ENCODE results near the gene TEC.
A peak's percentile ranks its signal among the peaks of the same experiment; 100 is the strongest.
"Not testable (repeated sequence)": the region's sequence is repeated elsewhere in the genome, so short reads cannot be mapped to it uniquely, and the experiment has no call there.

Gene TEC

GRCh38 chr4:48196758-48197504, 72.7 kb downstream of the TEC start:
- DNase-seq (ENCODE audit: low read depth, low spot score), result no peak

- DNase-seq (ENCODE audit: low read depth, low spot score), result no peak
Measured at GRCh38 chr4:48195853-48196252, 73.8 kb downstream of the TEC start.

- DNase-seq (ENCODE audit: low read depth, low spot score), result no peak
Measured at GRCh38 chr4:48195374-48195773, 74.3 kb downstream of the TEC start.

- no peak for DNase-seq (ENCODE audit: low read depth, low spot score)
Measured at GRCh38 chr4:48194971-48195370, 74.7 kb downstream of the TEC start.

DNA sequence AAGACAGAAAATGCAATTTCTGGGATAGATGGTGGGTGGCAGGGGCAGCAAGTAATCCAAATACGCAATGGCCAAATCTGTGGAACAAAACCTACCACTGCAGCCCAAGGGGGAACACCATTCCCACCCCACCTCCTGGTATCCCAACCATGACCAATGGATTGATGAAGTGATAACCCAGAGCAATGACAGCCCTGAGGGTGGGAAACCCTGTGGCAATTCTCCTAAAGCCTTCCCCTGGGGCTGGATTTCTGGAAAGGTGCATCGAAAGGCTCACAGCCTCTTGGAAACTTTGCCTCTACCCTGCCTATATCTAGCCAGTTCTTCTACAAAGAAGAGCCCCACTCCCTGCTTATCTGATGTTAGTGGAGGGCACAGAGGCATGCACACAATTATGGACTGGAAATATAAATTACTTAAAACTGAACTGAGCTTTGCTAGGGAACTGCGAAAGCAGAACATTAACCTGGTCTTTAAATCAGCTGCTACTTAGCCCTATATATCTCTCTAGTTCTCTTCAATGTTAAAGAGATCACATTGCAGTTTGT, 75.6 kb downstream of the TEC start:
- no peak for DNase-seq (ENCODE audit: low read depth, low spot score)

DNA sequence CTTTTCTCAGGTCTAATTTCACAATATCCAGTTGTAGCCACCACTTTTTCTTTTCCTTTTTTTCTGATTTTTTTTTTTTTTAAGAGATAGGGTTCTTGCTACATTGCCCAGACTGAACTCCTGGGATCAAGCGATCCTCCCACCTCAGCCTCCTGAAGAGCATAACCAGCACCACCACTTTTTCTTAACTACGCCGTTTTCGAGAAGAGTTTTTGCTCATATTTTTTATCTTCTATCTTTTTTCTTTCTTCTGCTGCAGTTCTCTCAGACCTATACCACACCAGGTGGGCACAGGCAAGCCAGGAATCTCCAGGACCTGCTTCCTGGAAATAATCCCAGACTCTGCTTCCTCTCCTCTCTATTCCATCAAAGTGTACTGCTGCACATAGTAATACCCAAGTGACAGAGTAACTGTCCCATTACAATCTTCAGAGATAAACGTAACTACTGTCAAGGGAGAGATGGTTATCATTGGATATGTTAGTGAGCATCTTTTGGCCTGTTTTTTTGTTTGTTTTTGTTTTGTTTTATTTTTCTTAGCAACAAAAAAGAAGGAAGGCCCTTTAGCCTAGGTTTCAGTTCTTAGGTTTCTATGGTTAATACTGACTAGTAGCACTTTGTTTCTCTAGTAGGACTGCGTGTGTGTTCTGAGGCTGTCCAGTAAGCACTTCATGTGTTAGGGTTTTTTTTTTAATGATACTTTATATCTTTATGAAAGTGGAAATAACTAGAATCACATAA, 76.4 kb downstream of the TEC start:
- DNase-seq (ENCODE audit: low read depth, low spot score), result no peak

- no peak for DNase-seq (ENCODE audit: low read depth, low spot score)
Measured at GRCh38 chr4:48191758-48192157, 77.9 kb downstream of the TEC start.

- no peak for DNase-seq (ENCODE audit: low read depth, low spot score)
Measured at GRCh38 chr4:48190839-48191238, 78.8 kb downstream of the TEC start.

- DNase-seq (ENCODE audit: low read depth, low spot score), result no peak
Measured at GRCh38 chr4:48189731-48190130, 79.9 kb downstream of the TEC start.

DNA sequence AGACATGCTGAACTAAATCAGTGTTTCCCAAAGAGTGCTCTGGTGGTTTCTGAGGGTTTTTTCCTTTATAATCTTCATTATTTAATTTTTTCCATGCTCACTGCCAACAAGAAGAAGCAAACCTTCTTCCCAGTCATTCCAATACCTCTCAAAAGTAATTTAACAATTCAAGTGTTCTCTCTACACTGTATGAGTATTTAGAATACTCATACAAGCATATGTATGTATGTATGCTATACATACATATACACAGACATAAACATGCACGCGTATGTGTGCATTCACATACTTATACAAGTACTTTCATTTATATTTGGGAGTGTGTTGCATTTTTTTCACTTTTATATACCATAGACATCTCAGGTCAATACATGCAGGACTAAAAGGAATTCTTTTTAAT, 81.2 kb downstream of the TEC start:
- DNase-seq (ENCODE audit: low read depth, low spot score), result no peak

GRCh38 chr4:48187813-48188212, 81.8 kb downstream of the TEC start:
- DNase-seq (ENCODE audit: low read depth, low spot score), result no peak

DNA sequence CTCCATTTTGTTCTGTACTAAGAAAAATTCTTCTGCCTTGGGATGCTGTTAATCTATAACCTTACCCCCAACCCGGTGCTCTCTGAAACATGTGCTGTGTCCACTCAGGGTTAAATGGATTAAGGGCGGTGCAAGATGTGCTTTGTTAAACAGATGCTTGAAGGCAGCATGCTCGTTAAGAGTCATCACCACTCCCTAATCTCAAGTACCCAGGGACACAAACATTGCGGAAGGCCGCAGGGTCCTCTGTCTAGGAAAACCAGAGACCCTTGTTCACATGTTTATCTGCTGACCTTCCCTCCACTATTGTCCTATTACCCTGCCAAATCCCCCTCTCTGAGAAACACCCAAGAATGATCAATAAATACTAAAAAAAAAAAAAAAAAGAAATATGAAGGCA, 82.6 kb downstream of the TEC start:
- DNase-seq (ENCODE audit: low read depth, low spot score), result not testable (repeated sequence)

DNA sequence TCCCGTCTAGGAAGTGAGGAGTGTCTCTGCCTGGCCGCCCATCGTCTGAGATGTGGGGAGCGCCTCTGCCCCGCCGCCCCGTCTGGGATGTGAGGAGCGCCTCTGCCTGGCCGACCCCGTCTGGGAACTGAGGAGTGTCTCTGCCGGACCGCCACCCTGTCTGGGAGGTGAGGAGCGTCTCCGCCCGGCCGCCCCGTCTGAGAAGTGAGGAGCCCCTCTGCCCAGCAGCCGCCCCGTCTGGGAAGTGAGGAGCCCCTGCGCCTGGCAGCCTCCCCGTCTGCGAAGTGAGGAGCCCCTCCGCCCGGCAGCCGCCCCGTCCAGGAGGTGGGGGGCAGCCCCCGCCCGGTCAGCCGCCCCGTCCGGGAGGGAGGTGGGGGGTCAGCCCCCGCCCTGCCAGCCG, 83.2 kb downstream of the TEC start:
- DNase-seq (ENCODE audit: low read depth, low spot score), result not testable (repeated sequence)

DNA sequence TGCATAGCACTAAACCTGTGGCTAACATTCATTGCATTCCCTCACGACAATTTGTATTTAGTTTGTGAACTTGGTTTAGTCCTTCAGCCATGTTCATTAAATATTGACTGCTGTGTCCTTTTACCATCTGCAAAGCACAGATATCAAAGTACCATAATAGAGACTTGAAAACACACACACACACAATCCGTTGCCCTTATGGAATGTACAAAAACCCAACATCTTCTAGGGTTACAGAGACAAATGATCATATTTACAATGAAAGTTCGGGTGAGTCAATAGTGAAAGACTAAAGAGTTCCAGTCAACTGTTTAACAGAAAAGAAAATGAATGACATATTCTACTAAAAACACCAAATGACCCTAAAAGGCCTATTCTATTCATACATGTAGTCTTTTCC, 84.8 kb downstream of the TEC start:
- DNase-seq (ENCODE audit: low read depth, low spot score), result no peak

DNA sequence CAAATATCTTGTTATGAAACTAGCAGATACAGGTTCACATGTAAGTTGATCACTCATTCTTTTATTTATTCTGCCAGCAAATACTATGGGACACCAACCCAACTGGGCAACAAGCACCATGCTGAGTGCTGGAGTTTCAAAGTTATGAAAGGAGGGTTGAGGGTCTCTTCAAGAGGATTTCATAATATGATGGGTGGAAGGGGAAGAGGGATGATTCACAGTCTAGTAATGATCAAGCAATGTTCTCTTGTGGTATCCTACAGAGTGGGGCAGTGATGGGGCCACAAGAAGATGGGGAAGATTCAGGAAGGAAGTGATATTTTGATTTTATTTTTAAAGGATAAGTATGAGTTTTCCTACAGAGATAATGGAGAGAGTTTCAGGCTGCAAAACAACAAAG, 89.4 kb downstream of the TEC start:
- DNase-seq (ENCODE audit: low read depth, low spot score), result peak; percentile 26

GRCh38 chr4:48178931-48179330, 90.7 kb downstream of the TEC start:
- DNase-seq (ENCODE audit: low read depth, low spot score), result no peak

- DNase-seq (ENCODE audit: low read depth, low spot score), result no peak
Measured at GRCh38 chr4:48175806-48176205, 93.8 kb downstream of the TEC start.

GRCh38 chr4:48175328-48175727, 94.3 kb downstream of the TEC start:
- no peak for DNase-seq (ENCODE audit: low read depth, low spot score)

DNA sequence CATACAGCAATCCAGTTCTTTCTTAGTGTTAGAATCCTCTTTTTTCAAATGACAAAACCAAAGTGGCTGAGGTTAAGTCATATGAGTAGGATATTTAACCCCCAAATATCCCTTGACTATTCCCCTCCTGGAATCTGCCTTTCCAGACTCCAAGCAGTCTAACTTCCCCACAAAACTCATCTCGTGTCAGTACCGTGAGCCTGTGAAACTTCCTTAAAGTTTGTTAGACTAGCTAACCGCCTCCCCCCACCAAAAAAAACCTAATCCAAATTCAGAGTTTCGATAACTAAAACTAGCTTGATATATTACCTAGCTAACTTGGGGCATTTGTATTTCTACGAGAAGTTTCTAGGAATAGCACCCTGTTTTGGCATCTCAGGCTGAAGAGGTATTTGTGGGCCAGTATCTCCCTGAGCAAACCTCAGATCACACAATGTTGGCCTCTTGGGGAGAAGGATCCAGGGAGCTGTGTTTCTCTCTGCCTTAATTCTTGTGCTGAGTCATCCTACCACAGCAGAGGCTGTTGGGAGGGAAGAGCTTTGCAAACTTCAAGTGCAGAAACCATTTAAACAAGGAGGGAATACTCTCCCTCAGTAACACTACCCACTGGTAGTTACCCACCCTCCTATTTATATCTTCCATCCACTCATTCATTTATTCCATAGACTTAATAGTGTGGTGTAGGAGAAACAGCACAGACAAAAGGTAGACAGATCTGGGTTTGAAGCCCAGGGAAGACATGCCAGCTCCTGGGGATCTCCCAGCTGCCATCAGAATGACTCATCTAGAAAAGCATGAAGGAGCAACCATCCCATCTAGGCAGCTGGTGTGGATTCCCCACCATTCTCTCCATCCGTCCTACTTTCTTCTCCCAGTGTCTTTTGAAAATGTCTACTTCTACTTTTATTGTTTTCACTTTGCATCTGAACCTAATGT, 96.3 kb downstream of the TEC start:
- DNase-seq (ENCODE audit: low read depth, low spot score), result peak; percentile 56

DNA sequence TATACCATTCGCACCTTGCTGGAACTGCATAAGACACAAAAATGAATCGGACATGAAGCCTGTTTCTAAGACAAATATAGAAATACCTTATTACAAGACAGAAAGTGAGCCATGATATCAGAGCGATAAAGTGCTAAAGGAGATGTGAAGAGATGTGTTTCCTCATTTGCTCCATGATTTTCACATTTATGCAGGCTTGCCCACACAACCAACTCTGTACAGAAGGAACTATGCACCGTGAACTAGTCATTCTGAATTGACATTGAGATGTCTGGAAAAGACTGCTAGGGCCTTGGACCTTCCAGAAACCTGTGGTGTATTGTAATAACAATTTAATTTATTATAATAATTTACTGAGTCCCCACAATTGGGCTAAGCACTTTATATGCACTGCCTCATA, 97.0 kb downstream of the TEC start:
- DNase-seq (ENCODE audit: low read depth, low spot score), result no peak

DNA sequence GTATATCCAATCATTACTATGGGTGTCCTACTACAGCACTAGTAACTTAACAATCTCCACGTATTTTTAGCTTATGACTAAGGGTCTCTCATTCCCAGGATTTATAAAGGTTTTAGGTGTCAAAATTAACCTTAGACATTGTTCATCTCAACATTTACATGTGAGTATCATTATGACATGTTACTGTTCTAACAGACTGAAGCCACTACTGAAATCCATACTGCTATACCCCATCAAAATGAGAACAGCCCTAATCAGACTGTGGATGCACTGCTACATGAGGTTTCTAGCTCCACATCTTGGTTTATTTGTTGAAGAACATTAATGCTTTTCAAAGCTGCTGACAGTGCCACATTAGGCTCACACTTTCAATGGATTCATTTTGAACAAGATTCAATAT, 100.0 kb downstream of the TEC start:
- DNase-seq (ENCODE audit: low read depth, low spot score), result no peak

Data from smooth muscle cell of the brain vasculature (primary cell).